Measurements from ENCODE around the gene CFAP57.

CFAP57 gene

DNA sequence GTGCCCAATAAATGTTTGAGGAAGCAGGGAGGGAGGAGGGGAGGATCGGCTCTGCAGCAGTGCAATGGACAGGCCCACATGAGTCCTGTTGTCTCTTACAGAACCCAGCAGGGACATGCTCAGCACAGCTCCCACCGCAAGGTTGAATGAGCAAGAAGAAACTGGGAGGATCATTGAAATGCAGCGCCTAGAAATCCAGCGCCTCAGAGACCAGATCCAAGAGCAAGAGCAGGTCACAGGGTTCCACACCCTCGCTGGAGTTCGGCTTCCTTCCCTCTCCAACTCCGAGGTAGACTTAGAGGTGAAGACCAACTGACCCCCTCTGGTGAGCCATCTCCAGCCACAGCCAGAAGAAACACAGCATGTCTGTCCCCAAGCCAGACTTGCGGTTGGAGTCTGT lies 81.7 kb downstream of the CFAP57 start:
- no peak for DNase-seq (ENCODE audit: low read depth, low spot score)

DNA sequence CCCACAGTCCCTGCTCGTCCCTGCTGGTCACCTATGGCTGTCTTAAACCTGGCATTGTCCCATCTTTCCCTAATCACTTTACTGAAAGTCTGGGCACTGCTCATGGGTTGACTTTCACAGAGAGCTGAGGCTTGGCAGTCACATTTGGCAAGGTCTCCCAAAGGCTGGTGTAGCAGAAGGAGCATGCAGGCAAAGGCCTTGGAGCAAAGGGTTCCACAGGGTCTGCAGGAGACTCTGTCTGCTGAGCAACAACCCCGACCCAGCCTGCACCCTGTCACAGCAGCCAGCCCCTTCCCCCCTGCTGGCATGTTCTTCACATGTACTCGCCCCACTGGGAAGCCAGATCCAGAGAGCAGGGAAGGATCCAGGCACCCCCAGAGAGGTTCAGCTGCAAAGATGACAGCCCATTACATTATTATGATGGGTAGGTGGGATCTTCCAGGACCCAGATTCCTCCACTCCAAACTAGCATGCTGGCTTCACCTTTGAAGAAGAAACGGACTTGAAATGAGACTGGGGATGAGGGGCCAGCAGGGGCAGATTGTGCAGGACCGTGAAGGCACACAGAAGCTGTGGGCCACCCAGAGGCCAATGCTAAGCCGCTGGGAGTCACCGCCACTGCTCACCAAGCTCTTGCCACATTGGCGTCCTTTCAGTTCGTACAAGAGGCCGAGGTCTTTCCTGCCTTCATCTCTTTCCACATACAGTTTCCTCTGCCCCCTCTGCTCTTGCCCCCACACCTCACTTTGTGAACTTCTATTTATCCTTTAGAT lies 83.5 kb downstream of the CFAP57 start:
- DNase-seq (ENCODE audit: low read depth, low spot score): no peak

DNA sequence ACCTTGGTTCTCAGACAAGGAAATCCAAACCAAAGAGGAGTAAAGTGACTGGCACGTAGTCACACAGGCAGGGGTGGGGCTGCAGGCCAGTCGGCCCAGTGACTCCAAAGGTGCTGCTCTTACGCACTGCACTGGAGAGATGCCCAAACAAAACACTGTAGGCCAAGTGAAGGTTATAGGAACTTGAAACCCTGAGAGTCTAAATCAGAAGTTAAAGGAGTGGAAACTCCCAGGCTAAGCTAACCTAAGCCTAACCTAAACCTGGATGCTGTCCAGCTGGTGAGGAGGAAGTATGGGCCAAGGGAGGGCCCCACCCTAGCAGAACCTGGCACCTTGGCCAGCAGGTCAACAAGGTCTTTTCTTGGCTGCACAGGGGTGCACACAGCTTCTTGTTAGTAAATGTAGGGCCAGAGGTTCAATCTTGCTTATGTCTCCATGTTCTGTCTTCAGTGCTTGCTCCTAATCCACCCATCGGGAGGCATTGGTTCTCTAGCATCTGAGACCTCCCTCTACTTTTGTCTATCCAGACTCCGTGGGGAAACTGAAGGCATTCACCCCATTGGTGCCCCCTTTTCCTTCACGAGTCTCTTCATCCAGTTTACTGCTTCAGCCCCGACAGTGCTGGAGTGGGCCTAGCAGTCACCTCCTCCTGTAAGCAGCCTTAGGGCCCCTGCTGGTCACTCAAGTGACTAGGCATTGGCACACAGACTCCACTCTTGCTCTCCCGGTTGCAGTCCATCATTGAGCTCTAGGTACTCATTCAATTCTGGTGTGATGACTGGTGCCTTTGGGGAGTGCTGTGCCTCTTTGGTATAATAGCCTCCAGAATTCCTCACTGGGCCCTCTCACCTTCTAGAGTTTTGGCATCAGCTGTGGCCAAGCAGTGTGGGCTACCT lies 84.8 kb downstream of the CFAP57 start:
- no peak for DNase-seq (ENCODE audit: low read depth, low spot score)

DNA sequence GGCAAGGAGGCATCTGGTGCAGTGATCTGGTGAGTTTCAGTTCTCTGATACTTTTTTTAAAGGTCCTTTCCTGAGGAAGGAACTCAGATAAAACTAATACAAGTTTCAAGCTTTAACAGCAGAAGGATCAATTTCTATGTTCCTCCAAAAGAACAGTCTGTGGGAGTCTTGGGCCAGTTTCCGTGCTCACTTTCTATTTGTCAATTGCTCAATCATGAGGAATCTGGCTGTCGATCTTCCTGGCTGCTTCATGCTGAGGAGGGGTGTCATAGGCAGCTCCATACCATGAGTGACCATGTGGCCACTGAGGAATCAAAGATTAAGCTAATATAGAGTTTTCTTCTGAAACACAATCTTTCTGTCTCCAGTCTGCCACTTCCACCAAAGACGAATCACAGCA lies 86.2 kb downstream of the CFAP57 start:
- no peak for DNase-seq (ENCODE audit: low read depth, low spot score)

DNA sequence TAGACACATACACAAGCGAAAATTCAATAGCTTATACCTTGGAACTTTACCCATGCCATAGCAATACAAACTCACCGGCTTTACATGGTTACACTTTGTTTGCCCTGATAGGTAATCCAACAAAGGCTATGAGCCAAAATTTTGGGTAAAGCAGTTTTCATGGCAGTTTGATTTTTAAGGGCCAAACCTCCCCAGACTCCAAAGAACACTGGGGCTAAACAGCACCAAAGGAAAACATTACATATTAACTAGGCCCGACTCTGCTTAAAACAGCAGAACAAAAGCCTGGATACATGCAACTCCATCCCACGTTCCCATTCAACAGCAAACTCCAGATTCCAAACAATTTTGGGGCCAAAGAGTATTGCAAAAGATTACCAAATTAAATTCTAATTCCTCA lies 93.3 kb downstream of the CFAP57 start:
- DNase-seq (ENCODE audit: low read depth, low spot score): no peak

DNA sequence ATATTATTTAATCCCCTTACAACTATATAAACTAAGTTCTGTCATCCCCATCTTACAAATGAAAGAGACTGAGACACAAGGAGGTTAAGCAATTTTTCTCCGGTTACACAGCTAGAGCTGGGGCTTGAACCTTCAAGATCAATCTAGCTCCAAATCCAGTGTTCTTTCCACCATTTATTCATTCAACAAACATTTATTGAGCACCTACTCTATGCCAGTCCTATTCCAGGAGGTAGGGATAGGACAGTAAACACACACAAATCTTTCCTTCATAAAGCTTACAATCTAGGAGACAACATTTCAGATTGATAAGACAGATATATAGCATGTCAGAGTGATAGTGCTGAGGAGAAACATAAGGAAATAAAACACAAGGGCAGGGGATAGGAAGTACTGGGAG lies 94.8 kb downstream of the CFAP57 start:
- no peak for DNase-seq (ENCODE audit: low read depth, low spot score)

DNA sequence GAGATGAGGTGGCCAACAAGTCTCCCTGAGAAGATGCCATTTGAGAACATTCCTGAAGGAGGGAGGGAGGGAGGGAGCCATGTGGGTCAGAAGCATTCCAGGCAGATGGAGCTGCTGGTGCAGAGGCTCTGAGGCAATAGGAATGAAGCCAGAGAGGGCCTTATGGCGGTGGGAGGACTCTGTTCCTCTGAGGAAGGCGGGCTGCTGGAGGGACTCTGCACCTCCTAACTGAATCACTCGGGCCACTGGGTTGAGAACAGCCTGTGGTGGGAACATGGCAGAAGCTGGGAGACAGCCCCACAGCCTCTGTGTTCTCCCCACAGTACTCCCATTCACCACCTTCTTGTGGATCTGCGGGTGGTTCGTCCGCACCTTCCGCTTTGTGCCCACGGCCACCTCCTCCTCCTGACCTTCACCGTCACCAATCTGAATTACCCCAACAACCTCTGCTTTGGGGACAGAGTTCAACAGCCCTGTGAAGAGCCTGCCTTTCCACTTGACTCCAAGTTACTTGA lies 95.2 kb downstream of the CFAP57 start:
- no peak for DNase-seq (ENCODE audit: low read depth, low spot score)

DNA sequence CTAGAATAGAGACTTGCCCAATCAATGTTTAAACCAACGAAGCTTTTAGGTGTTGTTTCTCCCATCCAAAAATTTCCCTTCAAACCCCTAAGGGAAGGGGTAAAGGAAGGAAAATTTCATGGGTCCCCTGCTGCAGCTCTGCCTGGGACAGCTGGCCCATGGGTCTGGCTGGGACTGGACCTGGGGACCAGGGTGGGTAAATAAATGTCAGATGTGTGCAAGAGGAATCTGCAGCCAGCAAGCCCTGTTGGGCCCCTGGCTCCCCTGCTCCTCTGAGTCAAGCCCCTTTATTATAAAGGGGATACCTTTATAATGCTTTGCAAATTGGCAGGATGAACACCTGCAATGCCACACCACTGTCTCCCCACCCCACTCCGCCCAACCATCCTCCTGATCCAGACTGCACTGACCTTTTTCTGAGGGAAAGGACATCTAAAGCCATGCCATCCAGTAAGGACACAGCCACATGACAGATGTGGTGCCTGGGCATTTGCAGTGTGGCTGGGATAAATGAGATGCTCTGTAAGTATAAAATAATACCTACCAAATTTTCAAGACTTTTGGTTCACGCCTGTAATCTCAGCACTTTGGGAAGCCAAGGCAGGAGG lies 95.8 kb downstream of the CFAP57 start:
- DNase-seq (ENCODE audit: low read depth, low spot score): no peak

DNA sequence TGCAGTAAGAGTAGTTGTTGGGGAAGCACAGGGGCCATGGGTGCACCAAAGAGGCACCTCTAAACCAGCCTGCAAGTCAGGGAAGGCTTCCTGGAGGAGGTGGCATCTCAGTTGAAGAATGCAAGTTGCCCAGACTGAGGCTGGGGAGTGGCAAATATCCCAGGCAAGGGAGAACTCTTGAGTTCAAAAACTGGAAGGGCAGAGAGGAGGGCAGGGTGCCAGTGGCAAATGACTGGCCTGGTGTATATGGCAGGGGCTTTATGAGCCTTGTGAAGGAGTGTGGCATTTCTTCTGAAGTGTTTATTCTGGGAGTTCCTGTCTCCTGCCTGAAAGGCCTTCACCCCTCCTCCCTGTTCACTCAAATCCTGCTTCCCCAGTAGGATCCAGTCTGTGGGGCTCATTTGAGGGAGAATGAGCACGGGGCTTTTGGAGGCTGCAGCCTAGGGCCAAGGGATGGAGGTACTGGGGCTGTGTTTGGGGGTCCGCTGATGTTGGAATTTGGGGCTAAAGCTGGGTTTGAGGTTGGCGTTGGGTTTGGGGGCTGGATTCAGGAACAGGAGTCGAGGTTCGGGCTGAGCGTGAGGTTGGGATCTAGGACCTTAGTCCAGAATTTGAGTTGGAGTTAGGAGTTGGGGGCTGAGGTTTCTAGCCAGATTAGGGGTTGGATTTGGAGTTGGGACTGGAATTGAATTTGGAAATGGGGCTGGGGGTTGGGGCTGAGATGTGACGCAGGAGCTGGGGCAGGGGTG lies 97.7 kb downstream of the CFAP57 start, which contains the start of gene TMEM125:
TMEM125 (plus strand) TSS at position 357 of the 749 bp plus-strand sequence. CDS start 2,740 bp downstream, outside the sequence.
- no peak for DNase-seq (ENCODE audit: low read depth, low spot score)

DNA sequence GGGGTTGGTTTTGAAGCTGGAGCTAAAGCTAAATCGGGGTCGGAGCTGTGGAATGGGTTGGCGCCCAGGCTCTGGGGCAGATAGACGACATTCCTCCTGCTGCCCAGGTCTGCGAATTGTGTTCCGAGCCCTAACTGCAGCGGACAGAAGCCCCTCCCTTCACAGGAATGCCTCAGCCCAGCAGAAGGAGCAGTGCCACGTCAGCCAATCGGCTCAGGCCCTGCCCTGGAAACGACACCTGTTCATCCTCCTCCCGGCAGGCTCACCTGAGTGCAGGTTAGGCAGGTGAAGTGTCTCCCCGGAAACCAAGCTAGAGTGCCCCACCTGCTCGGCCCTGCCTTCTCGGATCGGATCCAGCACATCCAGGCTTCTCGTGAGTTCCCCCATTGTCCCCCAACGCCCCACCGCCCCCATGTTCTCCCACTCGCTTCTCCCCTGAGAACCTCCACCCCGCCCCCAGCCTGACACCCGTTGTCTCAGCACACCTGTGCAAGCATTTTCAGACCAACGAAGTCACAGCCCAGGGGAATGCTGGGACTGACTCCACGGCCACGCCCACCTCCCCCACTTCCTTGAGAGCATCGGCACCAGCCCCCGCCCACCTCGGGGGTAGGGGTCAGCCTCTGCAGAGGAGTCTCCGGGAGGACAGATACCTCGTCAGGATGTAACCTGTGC lies 98.4 kb downstream of the CFAP57 start:
- DNase-seq (ENCODE audit: low read depth, low spot score): no peak

DNA sequence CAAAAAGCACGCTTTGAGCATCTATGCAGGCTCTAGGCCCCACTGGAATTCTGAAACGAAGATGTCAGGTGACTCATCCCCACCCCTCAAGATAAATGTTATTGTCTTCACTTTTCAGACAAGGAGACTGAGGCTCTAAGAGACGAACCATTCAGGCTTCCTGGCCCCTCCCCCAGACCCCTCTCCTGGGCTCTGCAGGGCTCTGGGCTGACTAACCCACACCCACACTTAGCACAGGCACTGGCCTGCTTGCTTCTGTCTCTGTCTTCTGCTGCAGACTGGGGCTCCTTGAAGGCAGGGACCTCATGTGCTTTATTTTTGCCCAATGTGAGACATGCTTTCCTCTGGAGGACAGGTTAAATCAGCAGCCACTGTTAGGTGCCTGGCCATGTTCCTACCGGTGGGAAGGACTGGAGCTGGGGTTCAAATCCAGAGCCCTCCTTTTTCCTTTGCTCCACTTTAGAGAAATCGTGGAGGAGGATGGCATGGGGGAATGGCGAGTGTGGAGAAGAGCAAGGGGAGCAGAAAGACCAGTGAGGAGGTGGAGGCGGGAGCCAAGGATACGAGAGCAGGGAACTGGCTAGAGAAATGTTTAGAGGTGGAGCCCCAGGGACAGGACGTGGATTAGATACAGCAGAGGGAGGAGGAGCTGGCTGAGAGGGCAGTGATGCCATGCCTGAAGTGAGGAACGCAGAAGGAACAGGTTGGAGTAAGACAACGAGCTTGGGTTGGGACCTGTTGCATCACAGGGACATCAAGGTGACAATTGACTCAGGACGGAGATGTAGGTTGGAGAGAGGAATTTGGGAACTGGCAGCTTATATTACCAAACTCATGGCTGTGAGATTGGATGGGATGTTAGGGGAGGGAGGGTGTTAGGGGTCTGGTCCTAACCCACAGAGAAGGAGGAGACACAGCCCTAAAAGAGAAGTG lies 99.3 kb downstream of the CFAP57 start:
- DNase-seq (ENCODE audit: low read depth, low spot score): no peak

DNA sequence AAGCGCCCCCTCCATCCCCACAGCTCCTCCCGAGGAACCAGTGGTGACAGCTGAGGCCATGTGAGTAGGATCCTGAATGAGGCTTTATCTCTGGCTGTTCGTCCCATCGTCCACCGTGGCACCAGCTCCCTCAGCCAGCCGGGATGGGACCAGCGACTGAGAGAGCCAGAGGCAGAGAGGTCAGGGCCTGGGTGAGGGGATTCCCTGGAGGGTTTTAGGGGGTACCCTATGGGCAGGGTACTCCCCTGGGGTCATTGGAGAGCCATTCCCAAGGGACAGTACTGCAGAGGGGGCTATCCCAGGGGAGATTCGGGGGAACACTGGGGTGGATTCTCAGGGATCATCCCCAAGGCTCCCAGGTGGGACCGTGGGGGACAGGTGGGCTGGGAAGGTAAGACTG lies 100.0 kb downstream of the CFAP57 start:
- no peak for DNase-seq (ENCODE audit: low read depth, low spot score)

DNA sequence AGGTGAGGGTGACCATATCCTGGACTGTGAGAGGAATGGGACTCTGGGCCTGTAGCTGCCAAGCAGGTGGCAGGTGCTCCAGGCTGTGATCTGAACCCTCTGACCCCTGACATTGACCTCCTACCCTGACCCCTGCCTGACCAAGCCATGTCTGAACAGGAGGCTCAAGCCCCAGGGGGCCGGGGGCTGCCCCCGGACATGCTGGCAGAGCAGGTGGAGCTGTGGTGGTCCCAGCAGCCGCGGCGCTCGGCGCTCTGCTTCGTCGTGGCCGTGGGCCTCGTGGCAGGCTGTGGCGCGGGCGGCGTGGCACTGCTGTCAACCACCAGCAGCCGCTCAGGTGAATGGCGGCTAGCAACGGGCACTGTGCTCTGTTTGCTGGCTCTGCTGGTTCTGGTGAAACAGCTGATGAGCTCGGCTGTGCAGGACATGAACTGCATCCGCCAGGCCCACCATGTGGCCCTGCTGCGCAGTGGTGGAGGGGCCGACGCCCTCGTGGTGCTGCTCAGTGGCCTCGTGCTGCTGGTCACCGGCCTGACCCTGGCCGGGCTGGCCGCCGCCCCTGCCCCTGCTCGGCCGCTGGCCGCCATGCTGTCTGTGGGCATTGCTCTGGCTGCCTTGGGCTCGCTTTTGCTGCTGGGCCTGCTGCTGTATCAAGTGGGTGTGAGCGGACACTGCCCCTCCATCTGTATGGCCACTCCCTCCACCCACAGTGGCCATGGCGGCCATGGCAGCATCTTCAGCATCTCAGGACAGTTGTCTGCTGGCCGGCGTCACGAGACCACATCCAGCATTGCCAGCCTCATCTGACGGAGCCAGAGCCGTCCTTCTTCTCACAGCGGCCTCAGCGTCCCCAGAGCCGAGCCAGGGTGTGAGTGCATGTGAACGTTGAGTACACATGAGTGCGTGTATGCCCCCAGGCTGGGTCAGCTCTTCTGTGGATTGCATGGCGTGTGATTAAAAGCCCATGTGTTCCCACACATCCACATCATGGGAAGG lies 100.7 kb downstream of the CFAP57 start:
- no peak for DNase-seq (ENCODE audit: low read depth, low spot score)

DNA sequence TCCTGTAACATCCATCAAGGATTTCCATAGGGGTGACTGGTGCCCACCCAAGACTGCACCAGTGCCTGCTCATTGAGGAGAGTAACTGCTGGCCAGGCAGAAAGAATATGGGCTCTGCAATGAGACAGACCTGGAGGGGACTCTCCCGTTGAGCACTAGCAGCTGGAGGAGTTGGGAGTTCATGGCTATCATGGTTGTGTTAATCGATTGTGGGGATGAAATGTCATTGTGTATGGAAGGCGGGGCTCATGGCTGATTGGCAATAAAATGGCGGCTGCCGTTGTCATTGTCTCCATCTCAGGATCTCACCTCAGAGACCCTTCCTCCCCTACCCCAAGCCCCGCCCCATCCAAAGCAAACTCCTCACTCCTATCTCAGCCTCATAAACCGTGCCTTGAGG lies 101.6 kb downstream of the CFAP57 start:
- no peak for DNase-seq (ENCODE audit: low read depth, low spot score)

DNA sequence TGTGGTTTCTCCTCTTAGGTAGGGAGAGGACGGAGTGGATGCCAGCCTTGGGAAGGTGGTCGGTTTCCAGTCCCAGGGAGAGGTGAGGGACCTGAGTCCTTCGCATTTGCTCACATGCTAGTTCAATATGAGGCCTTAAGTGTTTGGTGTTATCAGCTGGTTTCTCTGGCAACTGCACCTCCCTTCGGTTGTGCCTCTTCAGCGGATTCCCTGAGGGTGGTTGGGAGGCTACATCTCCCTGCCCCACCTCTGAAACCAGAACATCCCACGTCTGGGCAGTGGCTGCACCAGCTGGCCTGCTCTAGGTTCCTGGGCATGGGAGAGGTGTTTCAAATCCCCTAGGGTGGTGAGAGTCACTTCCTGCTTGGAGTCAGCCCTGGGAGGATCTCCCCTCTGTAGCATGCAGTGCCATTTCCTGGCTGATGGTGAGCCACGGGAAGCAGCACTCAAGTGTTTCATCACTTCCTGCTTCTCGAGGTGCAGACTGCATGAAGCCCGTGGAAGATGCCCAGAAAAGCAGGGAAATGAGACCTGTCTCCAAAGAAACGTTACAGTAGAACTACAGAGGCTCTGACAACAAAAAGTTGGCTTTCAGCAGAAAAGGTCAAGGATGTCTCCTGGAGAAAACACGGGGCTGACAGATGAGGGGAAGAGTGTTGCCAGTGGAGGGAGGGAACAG lies 102.1 kb downstream of the CFAP57 start:
- DNase-seq (ENCODE audit: low read depth, low spot score): no peak

DNA sequence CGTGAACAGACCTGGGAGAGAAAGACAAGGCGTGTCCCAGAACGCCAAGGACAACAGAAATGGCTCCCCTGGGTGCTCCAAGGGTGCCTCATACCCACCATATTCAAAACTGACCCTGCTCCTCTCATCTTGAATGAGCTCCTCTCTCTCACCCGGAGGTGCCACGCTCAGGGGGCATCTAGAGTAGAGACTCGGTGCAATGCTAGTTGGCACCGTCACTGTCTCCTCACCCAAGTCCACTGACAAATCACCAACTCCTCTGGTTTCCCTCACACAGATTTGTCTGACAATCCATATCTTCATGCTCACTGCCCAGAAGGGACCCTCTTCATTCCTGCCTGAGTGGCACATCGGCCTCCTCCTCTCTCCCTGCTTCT lies 102.7 kb downstream of the CFAP57 start:
- DNase-seq (ENCODE audit: low read depth, low spot score): no peak

DNA sequence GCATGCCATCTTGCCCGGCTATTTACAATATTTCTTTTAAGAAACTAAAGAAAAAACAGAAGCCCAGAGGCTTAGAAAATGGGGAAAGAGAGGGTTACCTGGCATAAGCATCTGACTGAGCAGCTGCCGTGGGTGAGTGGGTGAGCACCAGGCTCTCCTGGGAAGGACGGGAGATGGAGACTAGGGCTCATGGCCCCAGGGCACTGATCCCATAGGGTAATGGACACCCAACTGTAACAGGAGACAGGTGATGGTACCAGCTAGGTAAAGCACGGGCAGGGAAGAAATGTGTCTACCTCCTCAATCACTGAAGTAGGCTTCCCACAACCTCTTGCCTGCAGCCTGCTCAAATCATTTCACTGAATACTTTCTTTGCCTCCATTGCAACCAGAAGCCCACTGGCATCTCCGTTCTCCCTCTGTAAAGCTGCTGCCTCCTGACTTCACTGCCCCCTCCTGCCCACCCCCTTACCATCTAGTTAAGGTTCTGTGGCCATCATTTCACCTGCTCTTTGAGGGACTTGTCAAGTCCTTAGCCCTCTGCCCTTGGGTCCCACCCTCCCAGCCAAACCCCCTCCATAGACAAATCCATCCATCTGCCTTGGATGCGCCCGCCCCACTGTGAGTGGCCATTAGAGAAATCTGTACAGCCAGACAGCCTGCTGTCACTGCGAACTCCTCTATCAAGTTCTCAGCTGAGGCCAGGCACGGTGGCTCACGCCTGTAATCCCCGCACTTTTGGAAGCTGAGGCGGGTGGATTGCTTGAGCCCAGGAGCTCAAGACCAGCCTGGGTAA lies 103.9 kb downstream of the CFAP57 start:
- no peak for DNase-seq (ENCODE audit: low read depth, low spot score)
